ENCODE results near the gene CRABP2. TPM values are rescaled to one million over a fixed set of nuclear protein-coding genes. Genes with fewer than 3 reads are reported as not detected.

Gene CRABP2
- total and polyA plus RNA-seq, 10 donors = 1.2 to 13.1 (median 3.7) TPM

GRCh38 chr1:156727926-156728598 lies 22.7 kb upstream of the CRABP2 start, which contains the start of gene METTL25B:
Gene METTL25B, plus strand, starts transcription at chr1:156728469. Its CDS starts 636 bp downstream, at chr1:156729105.
- H3K9me3 ChIP-seq = no peaks in the 10 kb centered on the region
- H3K4me3 ChIP-seq = peak within 1 kb of the TSS; percentile 59 to 90 (median 78)
- peak within 1 kb of the TSS; percentile 96 to 99 (median 98) for H3K27ac ChIP-seq
- intact Hi-C loops (cut with DNase I; ENCODE audit: low total_unique reads) = loop anchor here (2.0 to 10.0 kb wide), 2 partner anchors 39 to 157 kb away; no protein-coding TSS in a partner anchor
- TF ChIP-seq, protein P1, sequence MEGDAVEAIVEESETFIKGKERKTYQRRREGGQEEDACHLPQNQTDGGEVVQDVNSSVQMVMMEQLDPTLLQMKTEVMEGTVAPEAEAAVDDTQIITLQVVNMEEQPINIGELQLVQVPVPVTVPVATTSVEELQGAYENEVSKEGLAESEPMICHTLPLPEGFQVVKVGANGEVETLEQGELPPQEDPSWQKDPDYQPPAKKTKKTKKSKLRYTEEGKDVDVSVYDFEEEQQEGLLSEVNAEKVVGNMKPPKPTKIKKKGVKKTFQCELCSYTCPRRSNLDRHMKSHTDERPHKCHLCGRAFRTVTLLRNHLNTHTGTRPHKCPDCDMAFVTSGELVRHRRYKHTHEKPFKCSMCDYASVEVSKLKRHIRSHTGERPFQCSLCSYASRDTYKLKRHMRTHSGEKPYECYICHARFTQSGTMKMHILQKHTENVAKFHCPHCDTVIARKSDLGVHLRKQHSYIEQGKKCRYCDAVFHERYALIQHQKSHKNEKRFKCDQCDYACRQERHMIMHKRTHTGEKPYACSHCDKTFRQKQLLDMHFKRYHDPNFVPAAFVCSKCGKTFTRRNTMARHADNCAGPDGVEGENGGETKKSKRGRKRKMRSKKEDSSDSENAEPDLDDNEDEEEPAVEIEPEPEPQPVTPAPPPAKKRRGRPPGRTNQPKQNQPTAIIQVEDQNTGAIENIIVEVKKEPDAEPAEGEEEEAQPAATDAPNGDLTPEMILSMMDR (IDR thresholded peaks at IDR 0.05 in 8 of 11, conservative IDR thresholded peaks at IDR 0.05 in 3 of 11) = peak in 1 of 11 experiments; percentile 4
- TF ChIP-seq POLR2AphosphoS5 (IDR thresholded peaks at IDR 0.05) (peak; percentile 79 to 89 (median 84)), POLR2A (IDR thresholded peaks at IDR 0.05) (peak in 2 of 3 donors; percentile 13 to 30)
- DNase-seq = peak; percentile 95
- H3K36me3 ChIP-seq = peaks cover 0 to 52% (median 25%) of the 10 kb centered on the region in 6 donors
- WGBS, 5 donors = 0 to 1% (median 0%) methylated on average over 45 to 46 of the region's 46 CpGs
- peaks cover 36 to 73% (median 54%) of the 10 kb centered on the region in 6 donors for H3K4me1 ChIP-seq
- H3K27me3 ChIP-seq (replicated peaks in 1 of 7) = no peaks in the 10 kb centered on the region

- WGBS, 5 donors = 35 to 42% (median 40%) methylated on average over 7 of the region's 7 CpGs
- no peaks in the 10 kb centered on the region for H3K9me3 ChIP-seq
- H3K27me3 ChIP-seq (replicated peaks in 1 of 7) = no peaks in the 10 kb centered on the region
- no peak for DNase-seq
- H3K36me3 ChIP-seq = peaks cover 0 to 52% (median 26%) of the 10 kb centered on the region in 6 donors
- TF ChIP-seq POLR2AphosphoS5 (IDR thresholded peaks at IDR 0.05) (no peak), POLR2A (IDR thresholded peaks at IDR 0.05) (no peak)
- TF ChIP-seq, protein P1 (IDR thresholded peaks at IDR 0.05 in 8 of 11, conservative IDR thresholded peaks at IDR 0.05 in 3 of 11) = no peak
- H3K4me3 ChIP-seq = peak overlapping the region; percentile 59 to 90 (median 78)
- H3K4me1 ChIP-seq = peaks cover 36 to 76% (median 54%) of the 10 kb centered on the region in 6 donors
- H3K27ac ChIP-seq = peak overlapping the region; percentile 96 to 99 (median 98)
- intact Hi-C loops (cut with DNase I; ENCODE audit: low total_unique reads) = loop anchor here (2.0 to 10.0 kb wide), 2 partner anchors 39 to 157 kb away; no protein-coding TSS in a partner anchor
Observed at GRCh38 chr1:156727492-156727891, 22.1 kb upstream of the CRABP2 start.

- 47 to 65% (median 54%) methylated on average over 14 to 15 of the region's 15 CpGs for WGBS, 5 donors
- Histone ChIP-seq H3K27ac (peak overlapping the region in 4 of 8 donors; percentile 44 to 99 (median 80)), H3K27me3 (replicated peaks in 1 of 7) (no peaks in the 10 kb centered on the region), H3K4me3 (peak overlapping the region in 7 of 8 donors; percentile 3 to 90 (median 78)), H3K4me1 (peaks cover 36 to 79% (median 54%) of the 10 kb centered on the region in 6 donors), H3K36me3 (peaks cover 0 to 52% (median 29%) of the 10 kb centered on the region in 6 donors), H3K9me3 (no peaks in the 10 kb centered on the region)
- TF ChIP-seq, protein P1 (IDR thresholded peaks at IDR 0.05 in 8 of 11, conservative IDR thresholded peaks at IDR 0.05 in 3 of 11) = peak in 9 of 11 experiments; percentile 22 to 56 (median 41)
- TF ChIP-seq POLR2AphosphoS5 (IDR thresholded peaks at IDR 0.05) (no peak), POLR2A (IDR thresholded peaks at IDR 0.05) (no peak)
- intact Hi-C loops (cut with DNase I; ENCODE audit: low total_unique reads) = loop anchor here (2.0 to 10.0 kb wide), 2 partner anchors 38 to 158 kb away; no protein-coding TSS in a partner anchor
- no peak for DNase-seq
Observed at GRCh38 chr1:156726549-156727226, 21.3 kb upstream of the CRABP2 start.
